ENCODE data around the gene PRCC. TPM values are rescaled to one million over a fixed set of nuclear protein-coding genes. Genes with fewer than 3 reads are reported as not detected.

PRCC gene
- total and polyA plus RNA-seq, 2 of the 13 experiments (the other 11 are each of a cell fraction or from before 2014, with no cell fraction given): 24.2 to 40.5 TPM

DNA sequence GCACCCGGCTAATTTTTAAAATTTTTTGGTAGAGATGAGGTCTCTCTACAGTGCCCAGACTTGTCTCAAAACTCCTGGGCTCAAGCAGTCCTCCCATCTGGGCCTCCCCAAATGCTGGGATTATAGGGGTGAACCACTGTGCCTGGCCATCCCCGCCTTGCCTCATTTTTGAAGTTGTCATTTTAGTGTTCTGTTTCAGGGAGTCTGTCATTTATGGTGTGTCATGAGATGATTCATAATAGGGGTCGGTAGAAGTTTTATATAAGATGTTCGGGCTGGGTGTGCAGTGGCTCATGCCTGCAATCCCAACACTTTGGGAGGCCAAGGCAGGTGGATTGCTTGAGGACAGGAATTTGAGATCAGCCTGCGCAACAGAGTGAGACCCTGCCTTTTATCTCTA is 8.5 kb downstream of the PRCC start (continued):
- TF ChIP-seq, protein P1, sequence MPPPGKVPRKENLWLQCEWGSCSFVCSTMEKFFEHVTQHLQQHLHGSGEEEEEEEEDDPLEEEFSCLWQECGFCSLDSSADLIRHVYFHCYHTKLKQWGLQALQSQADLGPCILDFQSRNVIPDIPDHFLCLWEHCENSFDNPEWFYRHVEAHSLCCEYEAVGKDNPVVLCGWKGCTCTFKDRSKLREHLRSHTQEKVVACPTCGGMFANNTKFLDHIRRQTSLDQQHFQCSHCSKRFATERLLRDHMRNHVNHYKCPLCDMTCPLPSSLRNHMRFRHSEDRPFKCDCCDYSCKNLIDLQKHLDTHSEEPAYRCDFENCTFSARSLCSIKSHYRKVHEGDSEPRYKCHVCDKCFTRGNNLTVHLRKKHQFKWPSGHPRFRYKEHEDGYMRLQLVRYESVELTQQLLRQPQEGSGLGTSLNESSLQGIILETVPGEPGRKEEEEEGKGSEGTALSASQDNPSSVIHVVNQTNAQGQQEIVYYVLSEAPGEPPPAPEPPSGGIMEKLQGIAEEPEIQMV (CRISPR knock-in tag; IDR thresholded peaks at IDR 0.05; ENCODE audit: low read depth): no peak
- TF ChIP-seq, protein P2, sequence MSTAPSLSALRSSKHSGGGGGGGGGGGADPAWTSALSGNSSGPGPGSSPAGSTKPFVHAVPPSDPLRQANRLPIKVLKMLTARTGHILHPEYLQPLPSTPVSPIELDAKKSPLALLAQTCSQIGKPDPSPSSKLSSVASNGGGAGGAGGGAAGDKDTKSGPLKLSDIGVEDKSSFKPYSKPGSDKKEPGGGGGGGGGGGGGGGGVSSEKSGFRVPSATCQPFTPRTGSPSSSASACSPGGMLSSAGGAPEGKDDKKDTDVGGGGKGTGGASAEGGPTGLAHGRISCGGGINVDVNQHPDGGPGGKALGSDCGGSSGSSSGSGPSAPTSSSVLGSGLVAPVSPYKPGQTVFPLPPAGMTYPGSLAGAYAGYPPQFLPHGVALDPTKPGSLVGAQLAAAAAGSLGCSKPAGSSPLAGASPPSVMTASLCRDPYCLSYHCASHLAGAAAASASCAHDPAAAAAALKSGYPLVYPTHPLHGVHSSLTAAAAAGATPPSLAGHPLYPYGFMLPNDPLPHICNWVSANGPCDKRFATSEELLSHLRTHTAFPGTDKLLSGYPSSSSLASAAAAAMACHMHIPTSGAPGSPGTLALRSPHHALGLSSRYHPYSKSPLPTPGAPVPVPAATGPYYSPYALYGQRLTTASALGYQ (CRISPR knock-in tag; IDR thresholded peaks at IDR 0.05): no peak
- TF ChIP-seq GTF2F1 (IDR thresholded peaks at IDR 0.05; ENCODE audit: low read length): no peak
- TF ChIP-seq, protein P3, sequence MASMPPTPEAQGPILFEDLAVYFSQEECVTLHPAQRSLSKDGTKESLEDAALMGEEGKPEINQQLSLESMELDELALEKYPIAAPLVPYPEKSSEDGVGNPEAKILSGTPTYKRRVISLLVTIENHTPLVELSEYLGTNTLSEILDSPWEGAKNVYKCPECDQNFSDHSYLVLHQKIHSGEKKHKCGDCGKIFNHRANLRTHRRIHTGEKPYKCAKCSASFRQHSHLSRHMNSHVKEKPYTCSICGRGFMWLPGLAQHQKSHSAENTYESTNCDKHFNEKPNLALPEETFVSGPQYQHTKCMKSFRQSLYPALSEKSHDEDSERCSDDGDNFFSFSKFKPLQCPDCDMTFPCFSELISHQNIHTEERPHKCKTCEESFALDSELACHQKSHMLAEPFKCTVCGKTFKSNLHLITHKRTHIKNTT (CRISPR knock-in tag; IDR thresholded peaks at IDR 0.05): no peak
- TF ChIP-seq HMG20A (CRISPR knock-in tag; IDR thresholded peaks at IDR 0.05; ENCODE audit: borderline replicate concordance): no peak
- no peak for TF ChIP-seq ZNF430 (CRISPR knock-in tag; IDR thresholded peaks at IDR 0.05)
- TF ChIP-seq TRIM24 (CRISPR knock-in tag; IDR thresholded peaks at IDR 0.05): no peak
- TF ChIP-seq ZNF549 (CRISPR knock-in tag; IDR thresholded peaks at IDR 0.05): no peak
- no peak for TF ChIP-seq PRPF4 (IDR thresholded peaks at IDR 0.05; ENCODE audit: low read depth, low read length, poor library complexity, severe bottlenecking)
- TF ChIP-seq, protein P4, sequence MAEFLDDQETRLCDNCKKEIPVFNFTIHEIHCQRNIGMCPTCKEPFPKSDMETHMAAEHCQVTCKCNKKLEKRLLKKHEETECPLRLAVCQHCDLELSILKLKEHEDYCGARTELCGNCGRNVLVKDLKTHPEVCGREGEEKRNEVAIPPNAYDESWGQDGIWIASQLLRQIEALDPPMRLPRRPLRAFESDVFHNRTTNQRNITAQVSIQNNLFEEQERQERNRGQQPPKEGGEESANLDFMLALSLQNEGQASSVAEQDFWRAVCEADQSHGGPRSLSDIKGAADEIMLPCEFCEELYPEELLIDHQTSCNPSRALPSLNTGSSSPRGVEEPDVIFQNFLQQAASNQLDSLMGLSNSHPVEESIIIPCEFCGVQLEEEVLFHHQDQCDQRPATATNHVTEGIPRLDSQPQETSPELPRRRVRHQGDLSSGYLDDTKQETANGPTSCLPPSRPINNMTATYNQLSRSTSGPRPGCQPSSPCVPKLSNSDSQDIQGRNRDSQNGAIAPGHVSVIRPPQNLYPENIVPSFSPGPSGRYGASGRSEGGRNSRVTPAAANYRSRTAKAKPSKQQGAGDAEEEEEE (CRISPR knock-in tag; IDR thresholded peaks at IDR 0.05; ENCODE audit: borderline replicate concordance): no peak
- no peak for TF ChIP-seq MBD4 (IDR thresholded peaks at IDR 0.05; ENCODE audit: borderline replicate concordance, low read length)
- TF ChIP-seq MLLT10 (CRISPR knock-in tag; IDR thresholded peaks at IDR 0.05): no peak
